Activated naive CD4-positive, alpha-beta T cell (primary cell): Measurements from ENCODE around the gene C11orf91.
A peak's percentile ranks its signal among the peaks of the same experiment; 100 is the strongest.
"Not testable (repeated sequence)": the region's sequence is repeated elsewhere in the genome, so short reads cannot be mapped to it uniquely, and the experiment has no call there.

Experiments
- DNase-seq, 4 experiments: peaks; one replicate each; lab custom pipeline; 2025; lab: John Stamatoyannopoulos, UW

Gene C11orf91, protein sequence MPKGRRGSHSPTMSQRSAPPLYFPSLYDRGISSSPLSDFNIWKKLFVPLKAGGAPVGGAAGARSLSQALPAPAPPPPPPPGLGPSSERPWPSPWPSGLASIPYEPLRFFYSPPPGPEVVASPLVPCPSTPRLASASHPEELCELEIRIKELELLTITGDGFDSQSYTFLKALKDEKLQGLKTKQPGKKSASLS

DNA sequence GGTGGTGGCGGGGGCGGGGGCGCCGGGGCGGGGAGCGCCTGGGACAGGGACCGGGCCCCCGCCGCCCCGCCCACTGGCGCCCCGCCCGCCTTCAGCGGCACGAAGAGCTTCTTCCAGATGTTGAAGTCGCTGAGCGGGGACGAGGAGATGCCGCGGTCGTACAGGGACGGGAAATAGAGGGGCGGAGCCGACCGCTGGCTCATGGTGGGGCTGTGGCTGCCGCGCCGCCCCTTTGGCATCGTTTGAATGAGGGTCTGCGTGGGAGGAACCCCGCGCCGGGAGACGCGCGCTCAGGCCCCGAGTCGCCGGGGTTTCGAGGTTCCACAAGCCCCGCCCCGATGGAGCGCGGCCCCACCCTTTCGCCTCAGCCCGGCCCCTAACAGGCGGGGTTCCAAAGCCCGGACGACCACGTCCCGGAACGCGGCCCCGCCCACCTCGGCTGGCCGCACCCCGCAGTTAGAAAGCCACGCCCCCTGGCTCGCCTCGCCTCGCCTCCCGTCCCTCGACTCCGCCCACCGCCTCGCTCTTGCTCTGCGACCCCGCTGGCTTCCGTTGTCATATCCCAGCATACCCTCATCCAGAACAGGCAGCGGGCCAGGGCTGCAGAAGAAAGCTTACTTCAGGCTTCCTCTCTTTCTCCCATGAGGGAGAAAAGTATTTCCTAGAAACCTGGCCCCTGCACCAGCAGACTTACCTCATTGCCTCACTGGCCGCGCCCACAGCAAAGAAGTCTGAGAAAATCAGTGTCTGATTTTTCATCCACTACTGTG is at the start of gene C11orf91:
Gene C11orf91 (minus strand): TSS at position 325 of the 770 bp plus-strand sequence. CDS start 86 bp downstream, at position 239.
- peak; percentile 67 to 91 (median 84) for DNase-seq

GRCh38 chr11:33747979-33748378 is 47.4 kb upstream of the C11orf91 start:
- DNase-seq: no peak

- no peak for DNase-seq
These were observed 42.7 kb upstream of the C11orf91 start for GRCh38 chr11:33743291-33743690.

DNA sequence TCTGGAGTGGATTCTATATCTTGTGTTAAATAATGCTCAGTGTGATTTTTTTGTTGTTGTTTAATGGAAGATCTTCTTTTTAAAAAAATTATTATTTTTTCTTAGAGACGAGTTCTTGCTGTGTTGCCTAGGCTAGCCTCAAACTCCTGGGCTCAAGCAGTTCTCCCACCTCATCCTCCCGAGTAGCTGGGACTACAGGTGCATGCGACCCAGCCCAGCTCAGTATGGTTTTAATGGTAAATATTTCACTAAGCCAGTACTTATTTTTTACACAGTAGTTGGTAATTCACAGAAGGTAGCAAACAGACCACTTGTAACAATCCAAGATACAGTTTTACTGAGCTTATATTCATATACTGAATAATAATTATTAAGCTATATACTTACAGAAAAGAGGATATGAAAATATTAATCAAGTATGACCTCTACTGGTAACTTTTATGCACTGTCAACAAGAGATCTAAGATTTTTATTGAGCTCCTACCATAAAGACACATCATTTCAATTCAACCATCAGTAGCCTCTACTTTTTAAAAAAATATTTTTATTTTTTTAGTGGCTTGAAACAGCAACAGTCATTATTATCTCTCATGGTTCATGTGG is 41.7 kb upstream of the C11orf91 start:
- no peak for DNase-seq

DNA sequence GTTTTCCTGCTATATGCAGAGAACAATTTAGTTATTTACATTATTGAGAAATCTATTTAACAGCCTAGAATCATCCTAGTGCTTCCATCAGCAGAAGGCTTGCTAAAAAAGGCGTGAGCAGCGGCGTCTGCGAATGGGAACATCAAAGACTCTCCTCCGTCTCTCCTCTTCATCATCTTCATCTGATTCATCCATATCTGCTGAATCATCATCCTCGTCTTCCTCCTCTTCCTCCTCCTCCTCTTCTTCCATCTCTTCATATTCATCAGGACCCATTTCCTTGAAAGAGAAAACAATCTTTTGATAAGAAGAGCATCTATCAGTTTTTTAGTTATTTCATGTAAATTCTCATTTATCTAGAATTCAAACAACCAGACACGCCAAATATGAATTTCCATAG is 41.2 kb upstream of the C11orf91 start:
- DNase-seq: no peak

GRCh38 chr11:33737362-33737821 is 36.8 kb upstream of the C11orf91 start:
- no peak for DNase-seq

DNA sequence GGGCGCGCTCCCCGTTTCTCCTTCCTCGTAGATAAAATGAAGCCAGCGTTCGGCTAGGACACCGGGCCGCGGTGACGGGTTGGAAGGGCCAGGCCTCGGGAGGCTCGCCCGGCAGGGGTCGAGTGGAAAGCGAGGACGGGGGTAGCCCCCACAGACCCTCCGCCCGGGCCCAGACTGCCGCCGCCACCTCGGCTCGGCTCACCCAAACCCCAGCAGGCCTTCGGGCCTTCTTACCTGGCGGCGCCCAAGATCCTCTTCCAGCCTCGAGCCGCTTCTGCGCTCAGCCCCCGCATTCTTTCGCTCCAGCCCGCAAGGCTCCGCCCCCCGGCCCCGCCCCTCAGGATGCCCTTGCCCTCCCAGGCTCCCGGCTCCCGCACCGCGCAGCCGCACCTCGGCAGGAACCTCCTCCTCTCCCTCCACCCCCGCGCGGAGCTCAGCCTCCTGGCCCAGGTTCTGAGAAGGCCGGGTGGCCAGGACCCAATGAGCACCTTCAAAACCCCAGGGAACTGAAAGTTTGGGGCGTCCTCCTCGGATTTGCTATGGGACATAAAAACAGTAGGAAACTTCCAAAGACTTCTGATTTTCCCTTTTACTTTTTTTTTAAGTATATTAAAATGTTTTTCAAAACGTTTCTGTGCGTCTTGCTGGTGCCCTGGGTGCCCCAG is 35.7 kb upstream of the C11orf91 start, which contains the start of gene CD59:
Gene CD59 (minus strand): TSS at position 276 of the 665 bp plus-strand sequence. CDS start 13,978 bp downstream, outside the sequence.
- peak; percentile 48 to 86 (median 74) for DNase-seq

- DNase-seq: no peak
These were observed 34.9 kb upstream of the C11orf91 start for GRCh38 chr11:33735271-33736147.

DNA sequence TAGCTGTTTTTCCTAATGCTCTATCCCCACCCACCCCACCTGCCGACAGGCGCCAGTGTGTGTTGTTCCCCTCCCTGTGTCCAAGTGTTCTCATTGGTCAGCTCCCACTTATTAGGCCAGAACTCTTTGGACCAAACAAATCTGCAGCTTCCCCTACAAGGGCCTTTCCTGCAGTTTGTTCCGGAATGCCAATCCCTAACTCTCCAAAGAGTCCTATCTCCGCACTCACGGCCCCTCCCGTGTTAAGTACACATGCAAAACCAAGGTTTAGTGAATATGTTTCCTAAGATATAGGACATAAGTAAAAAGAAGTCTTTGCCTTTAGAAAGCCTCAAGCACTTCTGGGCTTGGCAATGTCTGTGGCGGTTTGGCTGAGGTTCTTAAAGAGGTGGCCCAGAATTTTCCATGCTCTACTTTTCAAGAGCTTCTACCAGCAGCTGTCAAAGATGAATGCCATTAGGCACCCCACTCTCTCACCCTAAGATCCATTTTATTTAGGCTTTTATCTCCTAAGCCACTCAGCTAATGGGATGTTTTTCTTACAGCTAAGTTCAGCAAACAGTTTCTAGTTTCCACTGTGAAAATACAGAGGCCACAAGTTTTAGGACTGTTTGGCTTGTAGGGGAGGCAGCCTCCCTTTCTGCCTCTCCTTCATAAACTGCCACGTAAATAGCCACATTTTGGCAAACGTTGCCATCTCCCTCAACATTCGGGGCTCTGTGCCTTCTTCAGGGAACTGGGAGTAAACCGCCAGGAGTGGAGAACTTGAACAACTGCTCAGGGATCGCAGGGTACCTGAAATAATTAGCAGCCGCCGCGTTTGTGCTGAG is 34.0 kb upstream of the C11orf91 start:
- no peak for DNase-seq

DNA sequence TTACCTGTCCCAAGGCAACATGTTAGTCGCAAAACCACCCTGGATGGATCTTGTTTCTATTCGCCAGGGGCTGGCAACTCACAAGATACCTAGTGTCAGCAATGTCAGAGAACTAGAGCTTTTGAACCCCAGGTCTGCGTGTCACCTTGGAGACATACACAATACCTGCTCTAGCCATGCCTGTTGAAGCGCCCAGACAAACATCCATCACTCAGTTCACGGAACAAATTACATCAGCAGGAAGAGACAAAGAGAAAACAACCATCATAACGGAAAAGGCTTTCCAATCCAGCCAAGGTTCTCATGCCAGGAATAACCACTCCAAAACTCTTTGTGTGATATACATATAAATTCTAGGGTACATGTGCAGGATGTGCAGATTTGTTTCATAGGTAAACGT is 33.4 kb upstream of the C11orf91 start:
- no peak for DNase-seq

DNA sequence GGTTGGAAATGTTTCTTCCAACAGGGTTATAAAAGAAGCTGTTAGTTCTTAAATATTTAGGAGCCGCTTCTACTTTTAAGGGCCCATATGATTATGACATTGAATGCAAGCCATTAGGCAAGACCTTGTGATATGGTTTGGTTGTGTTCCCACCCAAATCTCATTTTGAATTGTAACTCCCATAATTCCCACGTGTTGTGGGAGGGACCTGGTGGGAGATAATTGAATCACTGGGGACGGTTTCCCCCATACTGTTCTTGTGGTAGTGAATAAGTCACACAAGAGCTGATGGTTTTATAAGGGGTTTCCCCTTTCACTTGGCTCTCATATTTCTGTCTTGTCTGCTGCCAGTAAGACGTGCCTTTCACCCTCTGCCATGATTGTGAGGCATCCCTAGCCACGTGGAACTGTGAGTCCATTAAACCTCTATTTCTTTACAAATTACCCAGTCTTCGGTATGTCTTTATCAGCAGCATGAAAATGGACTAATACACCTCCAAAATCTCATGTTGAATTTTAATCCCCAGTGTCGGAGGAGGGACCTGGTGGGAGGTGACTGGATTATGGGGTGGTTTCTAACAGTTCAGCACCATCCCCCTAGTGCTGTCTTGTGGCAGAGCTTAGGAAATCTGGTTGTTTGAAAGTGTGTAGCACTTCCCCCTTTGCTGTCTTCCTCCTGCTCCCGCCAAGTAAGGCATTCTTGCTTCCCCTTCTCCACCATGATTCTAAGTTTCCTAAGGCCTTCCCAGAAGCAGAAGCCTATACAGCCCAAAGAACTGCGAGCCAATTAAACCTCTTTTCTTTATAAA is 31.3 kb upstream of the C11orf91 start:
- DNase-seq: no peak

DNA sequence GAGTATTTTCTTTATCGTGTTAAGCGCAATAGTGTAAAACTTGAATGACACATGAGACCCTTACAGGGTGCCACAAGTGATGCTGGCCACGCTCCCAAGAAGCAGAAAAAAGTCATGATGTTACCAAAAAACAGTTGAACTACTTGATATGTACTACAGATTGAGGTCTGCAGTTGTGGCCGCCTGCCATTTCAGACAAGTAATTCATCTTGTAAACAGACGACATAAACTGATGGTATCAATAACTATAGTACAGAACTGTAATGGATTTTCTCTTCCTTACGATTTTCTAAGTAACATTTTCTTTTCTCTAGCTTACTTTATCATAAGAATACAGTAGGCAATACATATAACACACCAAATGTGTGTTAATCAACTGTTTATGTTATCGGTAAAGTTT is 30.1 kb upstream of the C11orf91 start:
- DNase-seq: no peak

GRCh38 chr11:33729072-33729664 is 28.5 kb upstream of the C11orf91 start:
- not testable (repeated sequence) for DNase-seq

- not testable (repeated sequence) for DNase-seq
These were observed 26.9 kb upstream of the C11orf91 start for GRCh38 chr11:33727539-33727938.

DNA sequence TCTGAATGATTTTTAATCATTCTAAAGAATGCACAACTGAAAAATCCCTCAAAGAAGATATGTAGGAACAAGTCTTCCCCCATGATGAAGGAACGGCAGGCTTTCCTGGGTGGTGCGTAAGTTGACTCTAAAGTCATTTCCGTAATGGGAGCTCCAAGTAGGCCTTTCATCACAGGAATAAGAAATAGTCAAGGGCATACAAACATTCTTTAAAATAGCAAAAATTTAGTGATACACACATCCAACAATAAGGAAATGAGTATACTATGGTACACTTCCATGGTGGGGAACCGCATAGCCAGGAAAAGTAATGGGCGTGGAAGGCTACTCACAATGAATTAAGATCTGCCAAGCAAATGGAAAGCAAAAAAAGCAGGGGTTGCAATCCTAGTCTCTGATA is 24.9 kb upstream of the C11orf91 start:
- no peak for DNase-seq

DNA sequence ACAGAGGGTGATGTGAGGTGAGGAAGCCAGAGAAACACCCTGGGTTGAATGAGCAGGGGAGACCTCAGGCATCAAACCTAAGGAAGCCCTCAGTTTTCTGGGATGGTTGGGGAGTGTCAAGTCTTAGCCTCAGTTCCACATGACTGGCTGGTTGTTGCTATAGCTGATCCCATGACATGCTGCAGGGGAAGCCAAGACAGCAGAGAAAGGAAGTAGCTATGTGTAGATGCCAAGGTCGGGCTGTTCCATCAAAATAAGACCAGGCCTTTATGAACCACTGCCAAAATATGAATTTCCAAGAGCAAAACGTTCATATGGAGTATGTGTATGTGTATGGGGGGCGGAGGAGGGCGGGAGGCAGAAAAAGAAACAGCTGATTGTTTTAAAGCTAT is 24.0 kb upstream of the C11orf91 start:
- DNase-seq: no peak

- no peak for DNase-seq
These were observed 22.7 kb upstream of the C11orf91 start for GRCh38 chr11:33723238-33723881.

DNA sequence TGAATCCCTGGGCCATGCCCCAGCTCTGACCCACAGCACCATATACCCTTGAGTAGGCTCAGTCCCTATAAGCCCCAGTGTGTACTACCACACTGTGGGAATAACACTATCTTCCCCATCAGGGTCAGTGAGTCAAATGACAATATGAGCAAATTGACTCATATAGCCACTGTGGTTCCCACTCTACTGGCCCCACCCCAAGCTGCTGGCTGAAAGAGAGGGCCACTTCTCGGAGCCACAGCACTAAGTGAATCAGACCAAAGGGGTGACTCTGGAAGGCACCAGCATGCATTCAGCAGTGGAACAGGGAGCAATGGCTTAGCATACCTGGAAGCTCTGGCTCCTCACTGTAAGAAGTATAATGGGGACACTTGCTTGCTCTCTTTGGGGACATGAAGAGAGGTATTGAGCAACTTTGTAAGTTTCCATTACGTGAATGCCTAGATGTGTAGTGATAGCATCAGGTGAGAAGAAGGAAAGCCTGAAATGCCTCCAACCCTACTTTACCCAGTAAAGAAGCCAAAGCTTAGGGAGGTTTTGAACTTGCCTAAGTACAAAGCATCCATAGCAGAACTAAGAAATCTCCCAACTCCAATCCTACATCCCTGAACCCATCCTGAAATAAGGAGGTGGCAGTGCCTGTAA is 22.1 kb upstream of the C11orf91 start:
- DNase-seq: no peak
